ENCODE data around the gene CYB5B.

DNA sequence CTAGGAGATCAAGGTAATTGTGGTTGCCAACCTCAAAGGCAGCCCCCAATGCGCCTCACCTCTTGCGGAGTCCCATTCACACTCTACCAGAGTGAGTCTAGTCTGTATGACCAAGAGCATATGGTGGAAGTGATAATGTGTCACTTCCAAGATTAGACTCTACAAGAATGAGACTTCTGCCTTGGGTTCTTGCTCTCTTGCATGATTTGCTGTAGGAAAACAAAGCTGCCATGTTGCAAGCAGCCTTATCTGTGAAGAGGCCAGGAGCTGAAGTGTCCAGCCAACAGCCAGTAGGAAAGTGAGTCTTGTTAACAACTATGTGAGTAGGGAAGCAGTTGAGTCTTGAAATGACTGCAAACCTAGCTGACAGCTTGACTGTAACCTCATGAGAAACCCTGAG, 42.0 kb upstream of the CYB5B start:
- TF ChIP-seq, protein P1, sequence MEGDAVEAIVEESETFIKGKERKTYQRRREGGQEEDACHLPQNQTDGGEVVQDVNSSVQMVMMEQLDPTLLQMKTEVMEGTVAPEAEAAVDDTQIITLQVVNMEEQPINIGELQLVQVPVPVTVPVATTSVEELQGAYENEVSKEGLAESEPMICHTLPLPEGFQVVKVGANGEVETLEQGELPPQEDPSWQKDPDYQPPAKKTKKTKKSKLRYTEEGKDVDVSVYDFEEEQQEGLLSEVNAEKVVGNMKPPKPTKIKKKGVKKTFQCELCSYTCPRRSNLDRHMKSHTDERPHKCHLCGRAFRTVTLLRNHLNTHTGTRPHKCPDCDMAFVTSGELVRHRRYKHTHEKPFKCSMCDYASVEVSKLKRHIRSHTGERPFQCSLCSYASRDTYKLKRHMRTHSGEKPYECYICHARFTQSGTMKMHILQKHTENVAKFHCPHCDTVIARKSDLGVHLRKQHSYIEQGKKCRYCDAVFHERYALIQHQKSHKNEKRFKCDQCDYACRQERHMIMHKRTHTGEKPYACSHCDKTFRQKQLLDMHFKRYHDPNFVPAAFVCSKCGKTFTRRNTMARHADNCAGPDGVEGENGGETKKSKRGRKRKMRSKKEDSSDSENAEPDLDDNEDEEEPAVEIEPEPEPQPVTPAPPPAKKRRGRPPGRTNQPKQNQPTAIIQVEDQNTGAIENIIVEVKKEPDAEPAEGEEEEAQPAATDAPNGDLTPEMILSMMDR (conservative IDR thresholded peaks at IDR 0.05 in 1 of 2, IDR thresholded peaks at IDR 0.05 in 1 of 2; ENCODE audit: low read depth in 1 of 2, low read length in 2 of 2) = no peak
- TF ChIP-seq EZH2 (IDR thresholded peaks at IDR 0.05; ENCODE audit: low read length, missing control alignments) = no peak

Measured in fibroblast of lung (primary cell).